Omental fat pad (tissue), 4 donors: ENCODE results near the gene BMPER. TPM values are rescaled to one million over a fixed set of nuclear protein-coding genes. Genes with fewer than 3 reads are reported as not detected.

Experiments
- ATAC-seq: fragments of 150-250 bp; one replicate; pipeline ENCODE4 v1.9.1; 2016; ENCODE audit warnings: mild to moderate bottlenecking, moderate library complexity; ENCODE audit not compliant: low FRiP score
- DNase-seq: peaks from one replicate; pipeline ENCODE4 v3.0.0-alpha.2; 2019; ENCODE audit warnings: low spot score
- CTCF ChIP-seq, 3 donors: fragments of 450-650 bp; IDR thresholded peaks; one replicate each; pipeline ENCODE4 v1.5.1; 2016 to 2017; ENCODE audit warnings: antibody characterized with exemption in 3 of 3, mild to moderate bottlenecking in 3 of 3, moderate library complexity in 2 of 3
- total RNA-seq, 4 donors: library from RNA; depleted of rRNA; stranded (reverse); fragments of >200 nt; gene quantifications; one replicate each; pipeline ENCODE4 v1.1.0, GENCODE V29; 2016

The BMPER gene
- total RNA-seq, 4 donors from 2014 or later = 5.4 to 32.5 (median 16.6) TPM

GRCh38 chr7:33888166-33888565 lies 17.2 kb upstream of the BMPER start:
- DNase-seq = no peak
- TF ChIP-seq CTCF (IDR thresholded peaks at IDR 0.05) = no peak
- peak; percentile 58 for ATAC-seq

- TF ChIP-seq CTCF (IDR thresholded peaks at IDR 0.05) = no peak
- ATAC-seq = no peak
- DNase-seq = no peak
Measured at GRCh38 chr7:33892945-33893344, 12.4 kb upstream of the BMPER start.

- TF ChIP-seq CTCF (IDR thresholded peaks at IDR 0.05) = no peak
- DNase-seq (no peak), ATAC-seq (no peak)
Measured at GRCh38 chr7:33893377-33893776, 12.0 kb upstream of the BMPER start.

- peak; percentile 86 for ATAC-seq
- peak; percentile 60 for DNase-seq
- peak in 1 of 3 donors; percentile 13 for TF ChIP-seq CTCF (IDR thresholded peaks at IDR 0.05)
Measured at GRCh38 chr7:33895025-33895804, 10.1 kb upstream of the BMPER start.

GRCh38 chr7:33900501-33900900 lies 4.8 kb upstream of the BMPER start:
- ATAC-seq (no peak), DNase-seq (no peak)
- no peak for TF ChIP-seq CTCF (IDR thresholded peaks at IDR 0.05)

- TF ChIP-seq CTCF (IDR thresholded peaks at IDR 0.05) = no peak
- ATAC-seq (no peak), DNase-seq (no peak)
Measured at GRCh38 chr7:33901199-33901598, 4.1 kb upstream of the BMPER start.

- ATAC-seq (no peak), DNase-seq (no peak)
- TF ChIP-seq CTCF (IDR thresholded peaks at IDR 0.05) = no peak
Measured at GRCh38 chr7:33901847-33902246, 3.5 kb upstream of the BMPER start.
